ENCODE data around the gene FAM187B.

FAM187B gene

DNA sequence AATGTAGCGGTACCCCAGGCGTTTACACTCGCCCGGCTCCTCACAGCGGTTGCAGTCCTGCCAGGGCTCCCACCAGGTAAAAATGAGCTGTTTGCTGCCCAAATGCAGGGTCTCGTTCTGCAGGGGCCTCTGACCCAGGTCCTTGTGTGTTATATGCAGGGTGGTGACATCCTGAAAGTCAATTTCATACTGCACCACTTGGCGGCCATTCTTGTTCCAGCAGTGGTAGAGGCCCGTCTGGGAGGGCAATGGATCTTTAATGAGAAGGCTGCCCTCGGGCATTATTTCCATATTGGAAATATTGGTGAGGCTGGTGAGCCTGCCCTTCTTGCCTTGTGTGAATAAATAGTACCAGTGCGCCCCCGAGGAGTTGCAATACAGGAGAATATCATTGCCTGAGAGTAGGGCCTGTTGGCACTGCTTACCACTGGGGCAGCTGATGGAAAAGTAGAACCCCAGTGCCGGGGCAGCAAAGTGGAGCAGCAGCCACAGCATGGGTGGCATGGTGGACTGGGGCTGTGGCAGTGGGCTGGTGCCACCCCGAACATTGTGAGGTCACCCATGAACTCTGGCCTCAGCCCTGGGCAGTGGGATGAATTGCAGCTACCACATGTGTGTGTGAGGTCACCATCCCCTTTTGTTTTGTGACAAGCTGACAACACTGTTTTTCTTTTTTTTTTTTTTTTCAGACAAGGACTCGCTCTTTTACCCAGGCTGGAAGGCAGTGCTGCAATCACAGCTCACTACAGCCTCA, at the start of gene FAM187B:
TSS of gene FAM187B (minus strand) at position 563 of the 754 bp plus-strand sequence. CDS start at position 504, 59 bp downstream.
- no peak for DNase-seq
- Histone ChIP-seq H3K27ac (no peak within 1 kb of the TSS), H3K4me3 (ENCODE audit: low read depth, low read length) (no peak within 1 kb of the TSS), H3K27me3 (replicated peaks) (no peaks in the 10 kb centered on the region), H3K36me3 (replicated peaks) (no peaks in the 10 kb centered on the region)
- TF ChIP-seq CTCF (IDR thresholded peaks at IDR 0.05; ENCODE audit: low read depth, low read length, missing control alignments) = no peak
- in situ Hi-C loops (cut with HindIII; ENCODE audit: low pct_ligation_motif_present, low sequenced_read_pairs) = no loop called here

GRCh38 chr19:35276706-35277281, 48.3 kb upstream of the FAM187B start:
- Histone ChIP-seq H3K27me3 (replicated peaks) (no peaks in the 10 kb centered on the region), H3K4me3 (ENCODE audit: low read depth, low read length) (no peak overlapping the region), H3K27ac (no peak overlapping the region), H3K36me3 (replicated peaks) (peaks cover 26% of the 10 kb centered on the region)
- no peak for DNase-seq
- in situ Hi-C loops (cut with HindIII; ENCODE audit: low pct_ligation_motif_present, low sequenced_read_pairs) = no loop called here
- TF ChIP-seq CTCF (IDR thresholded peaks at IDR 0.05; ENCODE audit: low read depth, low read length, missing control alignments) = no peak

DNA sequence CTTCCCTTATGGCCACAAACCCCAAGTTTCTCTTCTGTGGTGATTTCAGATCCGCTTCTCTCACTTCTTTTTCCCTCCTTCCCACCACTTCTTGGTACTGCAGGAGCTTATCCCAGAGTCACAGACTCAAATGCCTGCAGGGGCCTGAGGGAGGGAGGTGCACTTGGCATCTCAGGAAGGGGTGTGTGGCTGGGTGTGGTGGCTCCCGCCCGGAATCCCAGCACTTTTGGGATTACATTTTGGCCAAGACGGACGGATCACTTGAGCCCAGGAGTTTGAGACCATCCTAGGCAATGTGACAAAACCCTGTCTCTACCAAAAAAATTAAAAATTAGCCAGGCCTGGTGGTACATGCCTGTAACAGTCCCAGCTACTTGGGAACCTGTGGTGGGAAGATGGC, 45.8 kb upstream of the FAM187B start:
- no peak overlapping the region for H3K27ac ChIP-seq
- H3K36me3 ChIP-seq (replicated peaks) = peaks cover 38% of the 10 kb centered on the region
- no peak overlapping the region for H3K4me3 ChIP-seq (ENCODE audit: low read depth, low read length)
- no peak for DNase-seq
- H3K27me3 ChIP-seq (replicated peaks) = no peaks in the 10 kb centered on the region
- in situ Hi-C loops (cut with HindIII; ENCODE audit: low pct_ligation_motif_present, low sequenced_read_pairs) = no loop called here
- TF ChIP-seq CTCF (IDR thresholded peaks at IDR 0.05; ENCODE audit: low read depth, low read length, missing control alignments) = no peak

- Histone ChIP-seq H3K27ac (no peak overlapping the region), H3K36me3 (replicated peaks) (peaks cover 32% of the 10 kb centered on the region), H3K27me3 (replicated peaks) (no peaks in the 10 kb centered on the region), H3K4me3 (ENCODE audit: low read depth, low read length) (no peak overlapping the region)
- no peak for TF ChIP-seq CTCF (IDR thresholded peaks at IDR 0.05; ENCODE audit: low read depth, low read length, missing control alignments)
- in situ Hi-C loops (cut with HindIII; ENCODE audit: low pct_ligation_motif_present, low sequenced_read_pairs) = no loop called here
- no peak for DNase-seq
These were observed 45.2 kb upstream of the FAM187B start for GRCh38 chr19:35273686-35274259.

- TF ChIP-seq CTCF (IDR thresholded peaks at IDR 0.05; ENCODE audit: low read depth, low read length, missing control alignments) = no peak
- peaks cover 30% of the 10 kb centered on the region for H3K36me3 ChIP-seq (replicated peaks)
- in situ Hi-C loops (cut with HindIII; ENCODE audit: low pct_ligation_motif_present, low sequenced_read_pairs) = no loop called here
These were observed 44.6 kb upstream of the FAM187B start for GRCh38 chr19:35272954-35273649.

More at GRCh38 chr19:35272954-35273649, 44.6 kb upstream of the FAM187B start:
- no peak for DNase-seq
- Histone ChIP-seq H3K27ac (no peak overlapping the region), H3K4me3 (ENCODE audit: low read depth, low read length) (no peak overlapping the region), H3K27me3 (replicated peaks) (no peaks in the 10 kb centered on the region)
